ENCODE data around the gene TSN.

- TF ChIP-seq CTCF (conservative IDR thresholded peaks at IDR 0.05) (no peak), ZFX (IDR thresholded peaks at IDR 0.05) (no peak)
Measured at GRCh38 chr2:121776361-121776760, 20.9 kb downstream of the TSN start.
